DMS 273 treated with DMSO at 0.1 percent for 48 hours (cell line): Measurements from ENCODE around the gene OPRM1.

ENCODE experiments used
- DNase-seq: peaks from one replicate; lab custom pipeline; 2025; lab: John Stamatoyannopoulos, UW

Gene OPRM1

GRCh38 chr6:154086510-154086909, 47.5 kb downstream of the OPRM1 start:
- no peak for DNase-seq

DNA sequence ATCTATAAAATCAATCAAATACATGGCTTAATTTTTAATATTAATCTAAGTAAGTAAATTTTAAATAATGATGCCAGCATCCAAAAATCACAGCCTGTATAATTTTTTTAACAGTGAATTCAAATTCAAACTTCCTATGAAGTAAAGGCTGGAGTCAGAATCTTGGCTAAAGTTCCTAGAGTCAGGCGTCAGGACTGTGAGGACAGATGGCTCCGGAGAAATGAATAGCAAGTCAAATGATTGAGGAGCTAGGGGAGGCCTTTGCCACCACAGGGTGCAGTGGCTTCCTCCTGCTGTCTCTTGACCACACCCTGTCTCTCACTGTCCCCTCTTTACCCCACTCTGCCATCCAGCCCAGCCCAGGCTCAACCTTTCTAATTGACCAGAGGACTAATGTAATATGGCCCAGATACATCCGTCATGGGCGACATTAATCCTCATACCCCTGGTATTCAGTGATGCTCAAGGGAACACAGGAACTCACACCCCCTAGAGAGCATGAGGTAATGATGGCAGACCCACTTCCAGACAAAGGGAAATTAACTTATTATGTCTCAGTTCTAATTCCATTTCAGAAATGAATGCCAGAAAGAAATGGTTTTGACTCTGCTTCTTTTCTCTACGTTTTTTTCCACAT, 53.4 kb downstream of the OPRM1 start:
- no peak for DNase-seq

DNA sequence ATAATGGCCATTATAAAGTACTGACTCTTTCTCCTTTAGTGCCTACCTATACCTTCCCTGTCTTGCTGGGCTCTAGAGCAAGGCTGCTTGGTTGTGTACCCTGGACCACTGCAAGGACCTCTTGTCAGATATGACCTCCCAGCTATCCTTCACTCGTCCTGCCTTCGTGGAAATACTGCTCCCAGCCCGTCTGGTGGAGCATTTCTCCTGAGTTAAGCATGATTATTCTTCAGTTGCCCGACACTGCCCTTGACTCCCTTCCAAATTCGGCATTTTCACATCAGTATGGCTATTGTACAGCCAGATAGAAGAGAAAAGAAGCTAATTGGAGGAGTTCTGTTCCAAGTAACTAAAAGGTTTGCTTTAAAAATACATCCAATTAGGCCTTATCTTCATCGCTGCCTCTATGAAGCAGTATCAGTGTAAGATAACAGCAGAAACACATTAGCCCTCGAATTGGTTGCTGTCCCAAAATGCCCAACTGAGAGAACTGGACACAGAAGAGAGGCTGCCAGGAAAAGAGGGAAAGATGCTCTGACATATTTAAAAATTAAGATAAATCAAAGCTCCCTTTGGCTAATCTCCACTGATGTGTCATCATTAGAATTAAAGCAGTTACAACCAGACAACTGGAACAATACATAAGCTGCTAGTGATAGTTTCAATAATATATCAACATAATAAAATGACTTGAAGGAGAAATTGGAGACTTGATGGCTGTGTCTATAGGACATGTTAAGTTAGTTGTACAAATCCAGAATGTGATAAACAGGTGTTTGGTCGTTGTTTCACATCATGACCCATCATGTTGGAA, 54.4 kb downstream of the OPRM1 start:
- no peak for DNase-seq

GRCh38 chr6:154095571-154095970, 56.5 kb downstream of the OPRM1 start:
- DNase-seq = no peak

GRCh38 chr6:154096316-154096715, 57.3 kb downstream of the OPRM1 start:
- no peak for DNase-seq

DNA sequence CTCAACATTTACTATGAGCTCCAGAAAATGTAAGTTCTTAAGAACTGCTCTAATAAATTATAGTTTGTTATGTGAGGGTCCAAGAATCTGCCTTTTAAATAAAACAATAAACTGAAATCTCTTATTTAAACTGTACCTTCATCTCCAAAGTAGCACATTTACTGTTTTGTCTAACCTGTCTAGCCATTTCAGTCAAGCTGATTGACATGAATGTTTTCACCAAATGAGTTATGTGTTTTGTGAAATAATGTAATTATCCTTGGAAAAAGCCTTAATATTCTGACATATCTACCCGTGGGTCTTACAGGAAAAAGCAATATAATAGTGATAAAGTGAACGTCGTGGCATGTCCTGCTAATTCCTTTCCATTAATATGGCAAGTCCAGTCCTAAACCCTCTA, 57.8 kb downstream of the OPRM1 start:
- DNase-seq = no peak

DNA sequence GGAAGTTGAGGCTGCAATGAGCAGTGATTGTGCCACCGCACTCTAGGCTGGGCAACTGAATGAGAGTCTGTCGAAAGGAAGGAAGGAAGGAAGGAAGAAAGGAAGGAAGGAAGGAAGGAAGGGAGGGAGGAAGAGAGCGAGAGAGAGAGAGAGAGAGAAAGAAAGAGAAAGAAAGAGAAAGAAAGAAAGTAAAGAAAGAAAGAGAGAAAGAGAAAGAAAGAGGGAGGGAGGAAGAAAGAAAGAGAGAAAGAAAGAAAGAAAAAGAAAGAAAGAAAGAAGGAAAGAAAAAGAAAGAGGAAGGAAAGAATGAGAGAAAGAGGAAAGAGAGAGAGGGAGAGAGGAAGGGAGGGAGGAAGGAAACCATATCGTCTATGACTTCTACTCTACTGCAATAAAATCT, 60.2 kb downstream of the OPRM1 start:
- no peak for DNase-seq

DNA sequence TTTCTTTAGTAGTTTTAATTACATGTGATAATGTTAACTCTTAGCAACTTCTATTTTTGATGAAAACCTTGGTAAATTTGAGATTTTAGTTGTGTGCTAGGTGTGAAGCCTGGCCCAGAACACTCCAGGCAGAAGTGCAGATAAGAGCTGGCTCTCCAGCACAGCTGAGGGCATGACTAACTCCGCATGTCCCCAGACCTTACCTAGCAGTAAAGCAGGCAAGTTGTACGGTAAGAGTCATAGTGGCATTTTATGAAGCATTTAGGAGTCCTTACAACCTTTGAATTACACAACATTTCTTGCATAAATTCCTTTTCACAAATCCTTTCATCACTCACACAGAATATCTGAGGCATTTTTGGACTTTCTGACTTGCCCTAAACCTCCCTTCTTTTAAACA, 67.2 kb downstream of the OPRM1 start:
- no peak for DNase-seq

DNA sequence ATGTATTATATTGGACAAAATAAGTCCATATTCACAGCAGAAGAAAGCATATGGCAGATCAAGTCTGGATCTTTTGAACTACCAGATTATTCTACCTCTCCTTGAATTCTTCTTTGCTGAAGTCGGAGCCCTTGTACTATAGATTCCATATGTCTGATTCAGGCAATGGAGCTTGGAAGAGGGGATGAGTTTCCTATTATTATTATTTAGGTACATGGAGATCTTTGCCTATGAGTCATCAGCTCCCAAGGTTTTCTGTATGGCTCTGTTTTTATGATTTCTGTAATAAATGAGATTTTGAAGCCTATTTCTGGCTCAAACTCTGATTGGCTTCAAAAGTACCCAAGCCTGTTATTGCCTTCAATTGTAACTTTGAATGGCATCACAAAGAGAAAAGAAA, 72.0 kb downstream of the OPRM1 start:
- DNase-seq = no peak

GRCh38 chr6:154112181-154112809, 73.3 kb downstream of the OPRM1 start:
- no peak for DNase-seq

DNA sequence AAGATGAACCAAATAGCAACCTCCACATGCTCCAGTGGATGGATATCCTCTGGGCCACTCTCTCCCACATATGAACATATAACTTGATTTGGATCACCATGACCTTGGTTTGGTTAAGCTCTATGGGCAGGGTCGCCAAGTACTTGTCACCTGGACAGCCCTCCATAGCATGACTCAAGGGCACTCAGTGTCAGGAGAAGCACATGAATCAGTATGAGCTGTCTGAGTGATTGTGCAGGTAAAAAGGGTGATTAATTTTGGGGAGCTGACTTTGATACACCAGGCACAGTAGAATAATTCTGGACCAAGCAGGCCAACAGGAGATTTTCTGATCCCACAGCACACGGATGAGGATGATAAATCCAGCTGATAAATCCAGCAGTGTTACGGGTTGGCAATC, 74.4 kb downstream of the OPRM1 start:
- DNase-seq = no peak

DNA sequence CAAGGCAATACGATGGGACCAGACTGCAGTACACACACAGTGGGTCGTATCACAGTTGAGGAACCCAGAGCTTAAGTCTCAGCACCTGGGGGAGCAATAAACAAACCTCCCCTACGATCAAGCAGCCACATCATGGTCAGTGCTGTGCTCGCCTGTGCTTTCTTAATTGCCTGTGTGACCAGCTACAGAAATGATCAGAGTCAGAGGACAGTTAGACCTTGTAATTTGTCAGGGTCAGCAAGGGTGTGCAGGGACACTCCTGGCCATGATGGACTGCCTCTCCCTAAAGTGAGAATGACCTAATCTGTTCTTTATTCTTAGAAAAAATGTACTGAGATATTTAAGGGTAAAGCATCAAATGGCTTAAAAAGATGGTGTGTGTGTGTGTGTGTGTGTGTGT, 78.4 kb downstream of the OPRM1 start:
- no peak for DNase-seq

DNA sequence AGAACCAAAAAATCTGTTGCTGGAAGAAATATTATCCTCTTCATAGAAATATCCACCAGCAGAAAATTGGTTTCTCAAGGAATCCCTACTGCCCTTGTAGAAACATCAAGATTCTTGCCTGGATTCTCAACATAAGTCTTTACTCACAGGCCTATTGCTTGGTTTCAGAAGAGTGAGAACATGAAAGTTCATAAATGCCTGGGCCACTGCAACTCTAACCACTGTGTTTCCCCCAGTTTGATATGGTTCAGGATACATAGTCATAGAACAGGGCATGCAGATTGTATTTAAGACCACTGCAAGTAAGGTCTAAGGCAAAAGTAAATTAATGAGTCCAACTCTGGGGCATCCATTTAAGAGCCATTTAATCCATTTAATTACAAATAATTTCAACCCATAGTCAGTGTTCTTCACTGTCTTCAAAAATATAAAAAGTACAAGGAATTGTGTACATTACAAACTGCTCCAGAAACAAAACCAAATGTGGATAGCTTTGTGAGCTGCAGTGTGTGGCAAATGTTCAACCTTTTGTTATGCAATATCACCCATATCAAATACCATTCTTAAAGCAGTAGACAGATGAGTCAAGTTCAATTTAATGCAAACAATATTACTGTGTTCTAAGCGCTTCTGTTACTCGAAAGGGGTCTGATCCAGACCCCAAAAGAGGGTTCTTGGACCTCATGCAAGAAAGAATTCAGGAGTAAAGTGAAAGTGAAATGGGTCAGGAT, 83.3 kb downstream of the OPRM1 start:
- DNase-seq = no peak

DNA sequence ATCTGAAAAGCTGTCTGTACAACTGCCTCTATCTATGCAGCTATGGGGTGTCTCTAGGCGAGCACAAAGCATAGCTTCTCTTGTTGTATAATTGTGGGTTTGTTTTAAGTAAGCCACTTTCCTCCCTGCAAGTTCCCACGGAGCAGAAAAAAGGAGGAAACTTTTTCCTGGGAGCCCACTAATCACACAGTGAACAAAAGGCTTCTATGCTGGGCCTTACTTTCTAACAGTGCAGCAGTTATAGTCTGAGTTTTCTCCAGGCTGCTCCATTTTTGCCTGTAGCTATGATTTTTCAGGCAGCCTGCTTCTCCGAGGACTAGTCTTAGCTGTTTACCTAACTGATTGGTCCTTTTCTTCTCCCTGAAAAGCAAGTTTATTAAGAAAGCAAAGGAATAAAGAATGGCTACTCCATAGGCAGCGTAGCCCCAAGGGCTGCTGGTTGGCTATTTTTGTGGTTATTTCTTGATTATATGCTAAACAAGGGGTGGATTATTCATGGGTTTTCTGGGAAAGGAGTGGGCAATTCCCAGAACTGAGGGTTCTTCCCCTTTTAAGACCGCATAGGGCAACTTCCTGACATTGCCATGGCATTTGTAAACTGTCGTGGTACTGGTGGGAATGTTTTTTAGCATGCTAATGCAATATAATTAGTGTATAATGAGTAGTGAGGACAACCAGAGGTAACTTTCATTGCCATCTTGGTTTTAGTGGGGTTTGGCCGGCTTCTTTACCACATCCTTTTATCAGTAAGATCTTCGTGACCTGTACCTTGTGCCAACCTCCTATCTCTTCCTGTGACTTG, 84.3 kb downstream of the OPRM1 start:
- no peak for DNase-seq

DNA sequence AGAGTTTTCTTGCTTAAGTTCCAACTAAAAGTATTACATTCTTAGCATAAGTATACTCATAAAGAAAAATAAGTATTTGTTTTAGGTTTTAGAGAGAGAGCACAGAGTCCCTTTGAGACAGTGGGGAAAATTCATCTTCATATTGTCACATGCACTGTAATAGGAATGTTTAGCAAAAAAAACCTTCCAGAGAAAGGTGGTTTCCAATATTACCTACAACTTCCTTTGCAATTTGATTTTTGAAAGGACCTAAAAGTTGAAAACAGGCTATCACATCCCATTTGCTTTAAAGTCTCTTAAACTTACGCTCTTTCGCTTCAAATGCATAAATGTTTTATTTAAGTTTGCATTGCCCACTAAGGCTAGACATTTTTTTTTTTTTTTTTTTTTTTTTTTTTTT, 86.4 kb downstream of the OPRM1 start:
- DNase-seq = no peak

- DNase-seq = no peak
Observed at GRCh38 chr6:154127657-154128056, 88.6 kb downstream of the OPRM1 start.

GRCh38 chr6:154134471-154135147, 95.6 kb downstream of the OPRM1 start:
- DNase-seq = no peak

- DNase-seq = no peak
Observed at GRCh38 chr6:154138793-154139192, 99.8 kb downstream of the OPRM1 start.

DNA sequence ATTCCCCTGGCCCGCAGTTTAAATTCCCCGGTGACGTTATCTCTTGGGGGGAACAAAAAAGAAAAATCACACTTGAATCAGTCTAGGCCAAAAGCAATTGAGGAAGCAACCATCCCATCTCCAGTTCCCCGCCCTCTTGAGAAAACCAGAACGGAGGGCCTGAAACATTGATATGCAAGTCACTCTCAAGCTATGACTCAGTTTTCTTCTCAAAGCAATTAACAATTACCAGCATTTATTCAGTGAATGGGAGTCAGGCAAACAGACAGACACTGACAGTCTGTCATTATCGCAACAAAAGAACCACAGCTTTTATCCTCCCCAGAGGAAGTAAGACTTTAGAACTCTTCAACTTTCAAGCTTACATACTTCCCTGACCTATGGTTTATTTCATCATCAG, 100.9 kb downstream of the OPRM1 start:
- no peak for DNase-seq

GRCh38 chr6:154140743-154141142, 101.7 kb downstream of the OPRM1 start:
- DNase-seq = no peak

DNA sequence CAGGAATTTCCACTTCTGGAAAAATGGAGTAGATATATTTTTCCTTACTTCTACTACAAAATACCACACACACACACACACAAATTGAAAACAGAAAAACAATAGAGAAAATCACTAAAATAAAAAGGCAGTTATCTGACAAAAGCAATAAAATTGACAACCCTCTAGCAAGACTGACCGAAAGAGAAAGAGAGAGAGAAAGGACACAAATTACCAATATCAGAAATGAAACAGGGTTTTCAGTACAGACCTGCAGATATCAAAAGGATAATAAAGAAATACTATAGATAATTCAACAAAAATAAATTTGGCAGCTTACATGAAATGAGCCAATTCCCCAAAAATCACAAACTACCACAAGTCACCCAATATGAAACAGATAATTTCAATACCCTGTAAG, 104.7 kb downstream of the OPRM1 start:
- DNase-seq = no peak
